GM18870 (cell line): ENCODE data around the gene IGF1.
A peak's percentile ranks its signal among the peaks of the same experiment; 100 is the strongest.

Source experiments
- ATAC-seq: cut with Tn5 transposase; IDR thresholded peaks from one replicate; pipeline ENCODE4 v1.9.1; 2021; ENCODE audit warnings: moderate library complexity; ENCODE audit not compliant: unreplicated experiment

Gene IGF1

GRCh38 chr12:102497743-102498142 lies 17.4 kb upstream of the IGF1 start:
- no peak for ATAC-seq

GRCh38 chr12:102496591-102496990 lies 16.2 kb upstream of the IGF1 start:
- no peak for ATAC-seq

GRCh38 chr12:102487226-102487625 lies 6.9 kb upstream of the IGF1 start:
- ATAC-seq: no peak

- no peak for ATAC-seq
Measured at GRCh38 chr12:102486153-102486552, 5.8 kb upstream of the IGF1 start.

- ATAC-seq: peak; percentile 43
Measured at GRCh38 chr12:102484428-102484958, 4.1 kb upstream of the IGF1 start.

GRCh38 chr12:102484017-102484416 lies 3.7 kb upstream of the IGF1 start:
- no peak for ATAC-seq

GRCh38 chr12:102483466-102483865 lies 3.1 kb upstream of the IGF1 start:
- peak; percentile 53 for ATAC-seq

DNA sequence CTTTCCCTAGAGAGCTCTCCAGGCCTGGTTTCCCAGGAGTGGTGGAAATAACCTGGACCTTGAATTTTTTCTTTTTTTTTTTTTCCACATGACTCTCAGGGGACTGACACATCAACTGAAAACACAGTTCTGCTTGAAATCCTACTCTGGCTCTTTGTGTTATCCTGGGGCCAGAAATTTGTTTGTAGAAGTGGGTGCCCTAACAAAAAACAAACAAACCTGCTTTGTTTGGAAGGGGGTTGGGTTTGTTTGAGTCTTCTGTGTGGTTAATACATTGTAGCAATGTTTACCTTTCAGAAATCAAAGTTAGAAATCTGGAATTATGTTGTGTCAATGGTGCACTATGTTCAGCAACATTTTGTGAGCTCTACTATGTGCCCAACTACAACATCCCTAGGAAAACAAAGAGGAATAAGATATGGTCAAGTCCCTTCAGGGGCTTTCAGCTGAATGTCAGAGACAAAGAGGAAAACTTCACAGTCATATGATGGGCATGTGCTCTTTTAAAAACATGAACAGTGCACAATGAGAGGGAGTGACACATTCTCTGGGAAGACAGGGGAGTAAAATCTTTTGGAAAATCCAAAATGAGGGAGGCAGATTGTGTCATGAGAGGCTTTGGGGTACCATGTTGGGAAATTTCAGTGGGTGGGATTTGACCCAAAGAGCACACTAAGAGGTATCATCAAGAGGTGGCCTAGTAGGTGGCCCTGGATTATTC lies 1.5 kb upstream of the IGF1 start:
- ATAC-seq: no peak

DNA sequence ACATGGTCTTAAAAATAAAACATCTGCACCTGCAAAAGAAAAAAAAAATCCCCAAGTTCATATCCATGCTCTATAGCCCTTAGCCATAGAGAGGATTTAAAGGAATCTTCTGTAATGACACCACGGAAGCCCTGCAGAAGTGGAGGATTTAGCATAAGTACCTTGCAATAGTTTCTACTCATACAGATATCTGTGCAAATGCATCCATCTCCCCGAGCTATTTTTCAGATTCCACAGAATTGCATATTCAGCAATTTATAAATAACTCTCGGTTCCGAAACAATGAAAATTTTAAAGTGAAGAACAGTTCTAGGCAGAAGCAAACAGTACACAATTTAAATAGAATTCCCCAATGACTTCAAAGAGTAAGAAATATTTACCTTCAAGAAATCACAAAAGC lies 424 bp downstream of the IGF1 start:
- ATAC-seq: no peak

- ATAC-seq: peak; percentile 28
Measured at GRCh38 chr12:102479099-102479885, 1.1 kb downstream of the IGF1 start.

DNA sequence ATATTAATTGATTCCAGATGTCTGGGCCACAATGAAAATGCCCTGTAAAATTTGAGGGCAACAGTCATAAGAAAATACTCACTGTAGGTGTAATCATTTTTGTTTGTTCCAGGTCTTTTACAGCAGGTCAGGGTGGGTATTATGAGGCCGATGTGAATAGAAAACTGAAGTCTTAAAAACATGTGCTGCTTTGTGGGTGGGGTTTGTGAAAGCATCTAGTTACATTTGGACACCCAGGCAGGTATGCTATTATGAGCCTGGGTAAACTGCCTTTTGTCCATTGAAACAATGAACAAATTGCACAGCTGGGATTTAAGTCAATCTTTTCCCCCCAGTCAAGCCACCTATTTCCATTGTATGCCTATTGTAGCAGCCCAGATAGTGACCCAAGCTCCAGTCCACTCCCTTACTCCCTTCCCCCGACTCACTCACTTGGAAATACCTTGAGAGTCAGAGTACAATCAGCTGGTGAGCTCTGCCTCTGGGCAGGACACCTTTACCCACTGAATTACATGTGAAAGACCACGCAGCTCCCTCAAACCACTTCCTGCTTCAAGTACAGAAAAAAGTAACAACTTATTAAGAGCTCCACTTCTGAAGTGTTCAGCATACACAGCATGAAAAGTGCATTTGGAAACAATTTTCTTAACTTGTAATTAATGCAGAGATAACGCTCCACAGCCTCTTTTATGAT lies 1.8 kb downstream of the IGF1 start:
- ATAC-seq: peak; percentile 56

- no peak for ATAC-seq
Measured at GRCh38 chr12:102475355-102475754, 5.0 kb downstream of the IGF1 start.

GRCh38 chr12:102474438-102475064 lies 5.8 kb downstream of the IGF1 start:
- no peak for ATAC-seq

DNA sequence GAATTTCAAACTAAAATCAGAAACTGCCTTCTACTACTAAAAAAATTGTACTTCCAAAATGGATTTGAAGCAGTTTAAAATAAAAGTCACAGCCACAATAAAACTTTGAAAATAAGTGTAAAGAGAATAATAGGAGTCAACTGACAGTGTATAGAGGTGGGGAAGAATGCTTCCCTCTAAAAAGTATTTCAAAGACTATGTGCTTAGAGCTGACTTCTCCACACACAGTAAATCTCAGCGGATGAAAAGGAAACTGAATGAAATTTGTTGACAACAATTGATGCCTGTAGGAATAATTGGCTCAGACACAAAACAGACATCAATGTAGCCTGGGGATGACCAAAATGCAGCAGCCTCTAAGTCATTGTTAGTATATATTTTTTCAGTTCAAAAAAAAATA lies 7.9 kb downstream of the IGF1 start:
- no peak for ATAC-seq

DNA sequence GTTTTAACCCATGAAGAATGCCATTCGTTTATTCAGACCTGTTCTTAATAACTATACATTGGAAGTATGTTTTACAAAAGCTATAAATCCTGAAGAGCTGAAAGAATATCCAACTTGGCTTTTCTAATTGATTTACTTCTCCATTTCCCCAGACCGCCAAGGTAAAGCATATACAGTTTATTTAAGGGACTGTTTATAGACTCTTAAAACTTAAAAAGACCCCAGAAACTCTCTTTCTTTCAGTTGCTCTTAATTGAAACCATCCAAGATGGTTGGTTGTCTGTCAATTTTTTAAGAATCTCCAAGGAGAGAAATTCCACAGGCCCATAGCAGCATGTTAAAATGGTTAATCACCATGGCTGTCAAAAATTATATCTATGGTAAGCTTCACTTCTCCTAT lies 8.8 kb downstream of the IGF1 start:
- ATAC-seq: no peak

DNA sequence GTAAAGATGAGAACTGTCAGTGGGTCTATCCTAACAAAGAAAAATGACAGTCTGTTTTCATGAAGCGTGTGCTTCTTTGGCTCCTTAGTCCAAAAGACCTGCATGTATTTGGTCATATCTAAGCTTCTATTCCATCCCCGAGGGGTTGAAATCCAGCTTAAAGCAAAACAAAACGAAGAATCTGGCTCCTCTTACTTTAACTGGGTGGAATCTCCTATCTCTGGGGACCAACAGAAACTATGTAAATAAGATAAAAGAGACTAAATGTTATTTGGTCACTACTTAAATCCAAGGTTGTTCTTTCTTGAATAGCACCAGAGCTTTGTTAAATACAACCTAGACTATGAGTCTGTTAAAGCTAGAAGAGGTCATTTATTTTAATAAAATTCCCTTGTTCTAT lies 9.4 kb downstream of the IGF1 start:
- no peak for ATAC-seq

- ATAC-seq: no peak
Measured at GRCh38 chr12:102468261-102468915, 12.0 kb downstream of the IGF1 start.

GRCh38 chr12:102465762-102466560 lies 14.4 kb downstream of the IGF1 start:
- ATAC-seq: no peak

GRCh38 chr12:102463659-102464249 lies 16.6 kb downstream of the IGF1 start:
- ATAC-seq: no peak
